CD14-positive monocyte (primary cell): ENCODE measurements around the gene C1orf87. TPM values are rescaled to one million over a fixed set of nuclear protein-coding genes. Genes with fewer than 3 reads are reported as not detected.

ENCODE experiments used
- DNase-seq, 3 donors: peaks; one replicate each; pipeline ENCODE4 v3.0.0-alpha.2; 2011 to 2022
- H2AFZ ChIP-seq: 2 replicates; pipeline ENCODE4 v1.6.0; 2012; ENCODE audit warnings: mild to moderate bottlenecking, low read depth, low read length, inconsistent platforms; ENCODE audit not compliant: insufficient read depth, poor library complexity, severe bottlenecking
- H3K27ac ChIP-seq, 2 donors: 1 replicate in 1 of 2; 2 replicates in 1 of 2; pipeline ENCODE4 v1.5.1; 2012 to 2013; ENCODE audit warnings: low read length in 2 of 2, control low read depth in 1 of 2, inconsistent platforms in 1 of 2, low read depth in 1 of 2, mild to moderate bottlenecking in 1 of 2
- H3K27me3 ChIP-seq, 2 donors: one replicate each; pipeline versions ENCODE4 v1.6.0 to v1.6.1; 2011 to 2013; ENCODE audit warnings: low read length in 2 of 2; ENCODE audit not compliant: control insufficient read depth in 2 of 2, insufficient read depth in 2 of 2
- H3K36me3 ChIP-seq, 2 donors: replicated peaks in 1 of 2; 1 replicate in 1 of 2; 2 replicates in 1 of 2; pipeline versions ENCODE4 v1.5.1 to v1.6.1; 2012 to 2013; ENCODE audit warnings: low read length in 2 of 2, control low read depth in 1 of 2, inconsistent platforms in 1 of 2, mild to moderate bottlenecking in 1 of 2; ENCODE audit not compliant: insufficient read depth in 2 of 2, control insufficient read depth in 1 of 2
- H3K4me1 ChIP-seq, 2 donors: 1 replicate in 1 of 2; 2 replicates in 1 of 2; pipeline versions ENCODE4 v1.5.1 to v1.6.1; 2012 to 2013; ENCODE audit warnings: low read length in 2 of 2, control low read depth in 1 of 2, inconsistent platforms in 1 of 2, mild to moderate bottlenecking in 1 of 2, moderate library complexity in 1 of 2; ENCODE audit not compliant: insufficient read depth in 2 of 2, control insufficient read depth in 1 of 2
- H3K4me2 ChIP-seq: replicated peaks from 2 replicates; pipeline ENCODE3; 2012; ENCODE audit warnings: low read length, moderate library complexity, mild to moderate bottlenecking; ENCODE audit not compliant: poor library complexity, severe bottlenecking; ENCODE audit errors: extremely low read depth
- H3K4me3 ChIP-seq, 3 experiments: fragments of 200-600 bp in 1 of 3; sonication (generic) in 1 of 3; replicated peaks in 1 of 3; 1 replicate in 2 of 3; 2 replicates in 1 of 3; pipeline ENCODE4 v1.5.1; 2011 to 2013; ENCODE audit warnings: low read length in 3 of 3, mild to moderate bottlenecking in 3 of 3, control low read depth in 2 of 3, low read depth in 2 of 3, inconsistent platforms in 1 of 3, moderate library complexity in 1 of 3
- H3K79me2 ChIP-seq: 2 replicates; pipeline ENCODE4 v1.6.0; 2012; ENCODE audit warnings: mild to moderate bottlenecking, control low read depth, inconsistent platforms, low read length, moderate library complexity; ENCODE audit not compliant: insufficient read depth
- H3K9ac ChIP-seq: 2 replicates; pipeline ENCODE4 v1.6.0; 2017; ENCODE audit warnings: low read length, mild to moderate bottlenecking; ENCODE audit not compliant: insufficient read depth, poor library complexity, severe bottlenecking
- H3K9me3 ChIP-seq, 2 donors: replicated peaks in 1 of 2; 1 replicate in 1 of 2; 2 replicates in 1 of 2; pipeline versions ENCODE4 v1.5.1 to v1.6.1; 2012 to 2013; ENCODE audit warnings: low read length in 2 of 2, control low read depth in 1 of 2; ENCODE audit not compliant: control insufficient read depth in 1 of 2, insufficient read depth in 1 of 2
- H4K20me1 ChIP-seq: 2 replicates; pipeline ENCODE4 v1.6.0; 2012; ENCODE audit warnings: mild to moderate bottlenecking, low read length, control low read depth, moderate library complexity; ENCODE audit not compliant: insufficient read depth
- H3K27ac Mint-ChIP-seq, 7 donors: one replicate each; pipeline ENCODE4 v1.8.0; 2020; ENCODE audit warnings: mild to moderate bottlenecking in 7 of 7, mixed read lengths in 7 of 7, moderate library complexity in 6 of 7, inconsistent platforms in 2 of 7
- H3K27me3 Mint-ChIP-seq, 3 donors: one replicate each; pipeline ENCODE4 v1.8.0; 2021 to 2022; ENCODE audit warnings: low read depth in 3 of 3, mild to moderate bottlenecking in 3 of 3, mixed read lengths in 3 of 3, moderate library complexity in 3 of 3, inconsistent platforms in 1 of 3
- H3K36me3 Mint-ChIP-seq, 2 donors: one replicate each; pipeline ENCODE4 v1.8.0; 2020; ENCODE audit warnings: mixed read lengths in 2 of 2, inconsistent platforms in 1 of 2, mild to moderate bottlenecking in 1 of 2
- H3K4me1 Mint-ChIP-seq: one replicate; pipeline ENCODE4 v1.8.0; 2020; ENCODE audit warnings: mild to moderate bottlenecking, mixed read lengths
- H3K4me3 Mint-ChIP-seq, 2 donors: one replicate each; pipeline ENCODE4 v1.8.0; 2020; ENCODE audit warnings: mild to moderate bottlenecking in 2 of 2, mixed read lengths in 2 of 2, moderate library complexity in 1 of 2
- H3K9me3 Mint-ChIP-seq, 7 donors: one replicate each; pipeline ENCODE4 v1.8.0; 2020 to 2022; ENCODE audit warnings: mixed read lengths in 7 of 7, mild to moderate bottlenecking in 6 of 7, moderate library complexity in 6 of 7, inconsistent platforms in 2 of 7
- WGBS: methylation state at CpG from one replicate; pipeline ENCODE4 v1.1.5; 2013; ENCODE audit warnings: missing lambda C conversion rate; ENCODE audit not compliant: insufficient coverage; 5-methylcytosine and 5-hydroxymethylcytosine counted together
- intact Hi-C, 2 donors: fragments of 100-400 bp; cut with micrococcal nuclease; formaldehyde crosslinking; loops; one replicate each; pipeline versions ENCODE4 v1.15.0 to v1.15.1; 2023
- polyA plus RNA-seq, 3 donors: library from polyadenylated mRNA; depleted of rRNA in 1 of 3; unstranded in 2 of 3; stranded (reverse) in 1 of 3; fragments of 300-500 nt in 2 of 3; fragments of >200 nt in 1 of 3; fragmentation: Illumina TruSeq in 2 of 3; gene quantifications; 1 replicate in 2 of 3; 2 replicates in 1 of 3; pipeline ENCODE4 v1.2.3, GENCODE V29; 2012 to 2021
- TF ChIP-seq, protein P1 (sequence below): fragments of 200-600 bp; IDR thresholded peaks from one replicate; pipeline ENCODE4 v1.8.0; 2022; ENCODE audit warnings: antibody characterized with exemption, mild to moderate bottlenecking

C1orf87 gene
- polyA plus RNA-seq, 3 donors: not detected

DNA sequence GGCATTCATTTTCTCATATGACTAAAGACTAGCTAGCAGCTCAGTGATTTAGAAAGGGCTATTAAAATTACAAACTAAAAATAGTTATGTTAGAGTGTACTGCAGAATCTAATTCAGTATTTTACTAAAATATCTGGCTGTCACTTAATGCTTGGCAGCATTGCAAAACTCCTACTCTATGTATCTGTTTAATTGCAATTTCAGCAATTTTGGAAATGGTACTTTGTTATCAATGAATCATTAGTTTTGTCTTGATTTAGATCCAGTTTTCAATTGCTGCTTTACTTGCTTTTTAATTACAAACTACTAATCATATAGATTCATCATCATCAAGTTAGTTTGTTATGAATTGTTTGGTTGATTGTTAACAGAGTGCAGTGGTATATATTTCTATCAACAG, 19.2 kb downstream of the C1orf87 start:
- Histone ChIP-seq H3K9me3 (peaks cover 0 to 5% of the 10 kb centered on the region in 2 donors), H3K9ac (no peak overlapping the region), H3K36me3 (no peaks in the 10 kb centered on the region), H3K4me1 (no peaks in the 10 kb centered on the region), H3K27me3 (no peaks in the 10 kb centered on the region), H2AFZ (no peak overlapping the region), H4K20me1 (no peaks in the 10 kb centered on the region), H3K4me3 (no peak overlapping the region), H3K27ac (no peak overlapping the region), H3K79me2 (no peaks in the 10 kb centered on the region), H3K4me2 (no peak overlapping the region)
- Mint-ChIP-seq H3K27me3 (peaks cover 0 to 2% (median 1%) of the 10 kb centered on the region in 3 donors), H3K4me1 (no peaks in the 10 kb centered on the region), H3K9me3 (peaks cover 0 to 7% (median 2%) of the 10 kb centered on the region in 7 donors), H3K36me3 (no peaks in the 10 kb centered on the region), H3K27ac (no peak overlapping the region), H3K4me3 (no peak overlapping the region)
- DNase-seq: no peak
- TF ChIP-seq, protein P1, sequence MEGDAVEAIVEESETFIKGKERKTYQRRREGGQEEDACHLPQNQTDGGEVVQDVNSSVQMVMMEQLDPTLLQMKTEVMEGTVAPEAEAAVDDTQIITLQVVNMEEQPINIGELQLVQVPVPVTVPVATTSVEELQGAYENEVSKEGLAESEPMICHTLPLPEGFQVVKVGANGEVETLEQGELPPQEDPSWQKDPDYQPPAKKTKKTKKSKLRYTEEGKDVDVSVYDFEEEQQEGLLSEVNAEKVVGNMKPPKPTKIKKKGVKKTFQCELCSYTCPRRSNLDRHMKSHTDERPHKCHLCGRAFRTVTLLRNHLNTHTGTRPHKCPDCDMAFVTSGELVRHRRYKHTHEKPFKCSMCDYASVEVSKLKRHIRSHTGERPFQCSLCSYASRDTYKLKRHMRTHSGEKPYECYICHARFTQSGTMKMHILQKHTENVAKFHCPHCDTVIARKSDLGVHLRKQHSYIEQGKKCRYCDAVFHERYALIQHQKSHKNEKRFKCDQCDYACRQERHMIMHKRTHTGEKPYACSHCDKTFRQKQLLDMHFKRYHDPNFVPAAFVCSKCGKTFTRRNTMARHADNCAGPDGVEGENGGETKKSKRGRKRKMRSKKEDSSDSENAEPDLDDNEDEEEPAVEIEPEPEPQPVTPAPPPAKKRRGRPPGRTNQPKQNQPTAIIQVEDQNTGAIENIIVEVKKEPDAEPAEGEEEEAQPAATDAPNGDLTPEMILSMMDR: no peak
- intact Hi-C loops: no loop called here

- Mint-ChIP-seq H3K9me3 (peaks cover 0 to 9% (median 2%) of the 10 kb centered on the region in 7 donors), H3K36me3 (no peaks in the 10 kb centered on the region), H3K4me3 (no peak overlapping the region), H3K27me3 (peaks cover 0 to 2% (median 0%) of the 10 kb centered on the region in 3 donors), H3K27ac (no peak overlapping the region), H3K4me1 (no peaks in the 10 kb centered on the region)
- intact Hi-C loops: no loop called here
- Histone ChIP-seq H3K9me3 (peaks cover 0 to 5% of the 10 kb centered on the region in 2 donors), H3K27me3 (no peaks in the 10 kb centered on the region), H3K9ac (no peak overlapping the region), H3K4me1 (no peaks in the 10 kb centered on the region), H2AFZ (no peak overlapping the region), H3K79me2 (no peaks in the 10 kb centered on the region), H3K4me3 (no peak overlapping the region), H4K20me1 (no peaks in the 10 kb centered on the region), H3K36me3 (no peaks in the 10 kb centered on the region), H3K4me2 (no peak overlapping the region), H3K27ac (no peak overlapping the region)
- no peak for DNase-seq
- WGBS: 92% methylated on average over 2 of the region's 9 CpGs
- TF ChIP-seq, protein P1: no peak
Observed at GRCh38 chr1:60052601-60053000, 21.0 kb downstream of the C1orf87 start.
